Measurements from ENCODE around the gene DBT. TPM values are rescaled to one million over a fixed set of nuclear protein-coding genes. Genes with fewer than 3 reads are reported as not detected.

DBT gene
- total RNA-seq, 1 experiment from 2014 or later: 20.3 TPM

DNA sequence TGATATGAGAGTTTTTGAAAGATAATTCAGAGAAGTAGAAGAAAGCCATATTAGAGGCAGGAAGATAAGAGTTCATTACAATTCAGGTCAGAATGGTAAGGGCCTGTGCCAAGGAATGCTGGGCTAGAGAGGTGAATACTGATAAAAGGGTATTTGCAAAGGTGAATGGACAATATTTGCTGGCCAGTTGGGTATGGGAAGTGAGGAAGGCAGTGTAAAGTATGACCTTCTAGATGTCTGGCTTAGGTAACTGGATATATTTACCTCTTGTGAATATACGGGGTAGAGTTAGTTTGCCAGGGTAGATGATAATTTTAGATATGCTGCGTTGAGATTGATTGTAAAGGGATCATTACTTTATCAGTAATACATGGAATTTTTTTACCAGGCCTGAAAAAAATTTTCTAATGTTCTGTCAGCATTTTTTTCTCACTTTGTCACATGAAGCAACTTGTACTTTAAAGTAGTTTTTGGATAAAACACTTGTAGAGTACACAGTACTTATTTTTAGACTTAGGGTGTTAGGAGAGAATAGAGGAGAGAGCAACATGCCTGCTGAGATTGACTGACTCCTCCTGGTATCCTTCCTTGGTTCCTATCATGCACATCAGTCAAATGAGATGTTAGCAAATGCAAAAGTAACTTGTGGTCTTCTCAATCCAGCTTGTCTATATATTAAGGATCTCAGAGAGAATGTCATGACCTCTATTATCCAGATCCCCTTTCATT, 30.5 kb upstream of the DBT start:
- TF ChIP-seq, protein P1, sequence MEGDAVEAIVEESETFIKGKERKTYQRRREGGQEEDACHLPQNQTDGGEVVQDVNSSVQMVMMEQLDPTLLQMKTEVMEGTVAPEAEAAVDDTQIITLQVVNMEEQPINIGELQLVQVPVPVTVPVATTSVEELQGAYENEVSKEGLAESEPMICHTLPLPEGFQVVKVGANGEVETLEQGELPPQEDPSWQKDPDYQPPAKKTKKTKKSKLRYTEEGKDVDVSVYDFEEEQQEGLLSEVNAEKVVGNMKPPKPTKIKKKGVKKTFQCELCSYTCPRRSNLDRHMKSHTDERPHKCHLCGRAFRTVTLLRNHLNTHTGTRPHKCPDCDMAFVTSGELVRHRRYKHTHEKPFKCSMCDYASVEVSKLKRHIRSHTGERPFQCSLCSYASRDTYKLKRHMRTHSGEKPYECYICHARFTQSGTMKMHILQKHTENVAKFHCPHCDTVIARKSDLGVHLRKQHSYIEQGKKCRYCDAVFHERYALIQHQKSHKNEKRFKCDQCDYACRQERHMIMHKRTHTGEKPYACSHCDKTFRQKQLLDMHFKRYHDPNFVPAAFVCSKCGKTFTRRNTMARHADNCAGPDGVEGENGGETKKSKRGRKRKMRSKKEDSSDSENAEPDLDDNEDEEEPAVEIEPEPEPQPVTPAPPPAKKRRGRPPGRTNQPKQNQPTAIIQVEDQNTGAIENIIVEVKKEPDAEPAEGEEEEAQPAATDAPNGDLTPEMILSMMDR (conservative IDR thresholded peaks at IDR 0.05): no peak
- no peak overlapping the region for H4K5ac ChIP-seq (ENCODE audit: insufficient read length, low read depth, low read length)
- H2BK15ac ChIP-seq (ENCODE audit: low read depth, low read length): no peak overlapping the region
- H3K14ac ChIP-seq (ENCODE audit: insufficient read depth, low read length): no peak overlapping the region
- Mint-ChIP-seq H3K9me3 (no peaks in the 10 kb centered on the region), H3K4me1 (no peaks in the 10 kb centered on the region), H3K36me3 (ENCODE audit: insufficient read depth in 1 of 3, low read depth in 3 of 3) (peaks cover 35 to 67% (median 65%) of the 10 kb centered on the region in 3 experiments; a peak in 6 of 7 replicates), H3K27me3 (ENCODE audit: low read depth) (no peaks in the 10 kb centered on the region), H3K4me3 (no peak overlapping the region), H3K27ac (no peak overlapping the region)
- H2BK5ac ChIP-seq (ENCODE audit: insufficient read length, low read length): no peak overlapping the region
- no peak overlapping the region for H4K91ac ChIP-seq (ENCODE audit: insufficient read length, low read depth, low read length)
- H3K9ac ChIP-seq (ENCODE audit: extremely low read depth, insufficient read length, low read length): no peak overlapping the region
- no peak overlapping the region for H2BK20ac ChIP-seq (ENCODE audit: low read depth, low read length, poor library complexity, severe bottlenecking)
- H3K18ac ChIP-seq (ENCODE audit: insufficient read length, low read depth, low read length): no peak overlapping the region
- no peaks in the 10 kb centered on the region for H3K79me2 ChIP-seq (ENCODE audit: insufficient read depth, low read length)
- H2BK120ac ChIP-seq (ENCODE audit: low read depth, low read length, poor library complexity, severe bottlenecking): no peak overlapping the region
- no peak overlapping the region for H4K8ac ChIP-seq (replicated peaks; ENCODE audit: insufficient read length, low read depth, low read length)
- no peak for DNase-seq
- no peak overlapping the region for H3T11ph ChIP-seq (ENCODE audit: low read length)
- no peak overlapping the region for H2AK5ac ChIP-seq (ENCODE audit: insufficient read length, low read length)
- no peaks in the 10 kb centered on the region for H3K9me3 ChIP-seq (ENCODE audit: control insufficient read depth, low read depth, low read length)
- no peaks in the 10 kb centered on the region for H3K23me2 ChIP-seq (ENCODE audit: insufficient read length, low read depth, low read length, poor library complexity, severe bottlenecking)
- no peak overlapping the region for H3K4ac ChIP-seq (ENCODE audit: low read depth, low read length)
- WGBS (ENCODE audit: extremely low coverage, insufficient read length, low lambda C conversion rate): no CpG with 5 or more reads among the region's 2 CpGs
- no peaks in the 10 kb centered on the region for H3K4me1 ChIP-seq (ENCODE audit: insufficient read depth, low read length)
- H3K27me3 ChIP-seq (ENCODE audit: insufficient read depth, low read length): no peaks in the 10 kb centered on the region
- H2BK12ac ChIP-seq (ENCODE audit: insufficient read length, low read depth, low read length): no peak overlapping the region
- H3K4me2 ChIP-seq (ENCODE audit: insufficient read depth, insufficient read length, low read length): no peak overlapping the region
- H2AFZ ChIP-seq (ENCODE audit: low read length): no peak overlapping the region
- no peaks in the 10 kb centered on the region for H4K20me1 ChIP-seq (ENCODE audit: control insufficient read depth, insufficient read depth, insufficient read length)
- H3K56ac ChIP-seq (ENCODE audit: insufficient read length, low read depth, low read length): no peak overlapping the region
- no peaks in the 10 kb centered on the region for H3K79me1 ChIP-seq (ENCODE audit: insufficient read depth, low read depth, low read length, poor library complexity, severe bottlenecking)
- no peak overlapping the region for H3K23ac ChIP-seq (ENCODE audit: insufficient read length, low read depth, low read length)
- no peak overlapping the region for H3K27ac ChIP-seq (ENCODE audit: insufficient read length, low read depth, low read length)

Data from H9 (cell line).